Measurements from ENCODE around the gene HEXA.
A peak's percentile ranks its signal among the peaks of the same experiment; 100 is the strongest.

HEXA gene

DNA sequence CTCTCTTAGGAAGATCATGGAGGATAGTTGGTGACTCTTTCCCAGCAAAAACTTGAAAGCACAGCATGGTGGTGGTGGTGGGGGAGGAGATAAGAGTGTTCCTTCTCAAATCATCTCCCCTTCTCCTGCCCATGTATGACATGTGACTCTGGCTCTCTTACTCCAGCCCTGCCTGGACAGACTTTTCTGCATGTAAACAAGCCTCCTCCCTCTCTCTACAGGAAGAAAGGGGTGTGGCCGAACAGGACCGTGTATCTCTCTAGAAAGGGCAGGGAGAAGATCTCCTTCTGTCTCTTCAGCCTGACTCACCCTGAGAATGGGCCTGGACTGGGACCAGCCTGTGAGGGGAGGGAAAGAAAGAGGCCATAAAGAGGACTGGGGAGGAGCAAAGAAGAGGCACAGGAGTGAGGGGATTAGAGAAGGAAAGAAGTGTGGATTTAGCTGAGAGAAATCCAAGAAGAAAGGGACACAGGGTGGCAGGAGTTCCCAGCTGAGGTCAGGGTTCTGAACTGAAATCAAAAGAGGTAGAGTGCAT is 57.3 kb downstream of the HEXA start:
- no peak for DNase-seq

DNA sequence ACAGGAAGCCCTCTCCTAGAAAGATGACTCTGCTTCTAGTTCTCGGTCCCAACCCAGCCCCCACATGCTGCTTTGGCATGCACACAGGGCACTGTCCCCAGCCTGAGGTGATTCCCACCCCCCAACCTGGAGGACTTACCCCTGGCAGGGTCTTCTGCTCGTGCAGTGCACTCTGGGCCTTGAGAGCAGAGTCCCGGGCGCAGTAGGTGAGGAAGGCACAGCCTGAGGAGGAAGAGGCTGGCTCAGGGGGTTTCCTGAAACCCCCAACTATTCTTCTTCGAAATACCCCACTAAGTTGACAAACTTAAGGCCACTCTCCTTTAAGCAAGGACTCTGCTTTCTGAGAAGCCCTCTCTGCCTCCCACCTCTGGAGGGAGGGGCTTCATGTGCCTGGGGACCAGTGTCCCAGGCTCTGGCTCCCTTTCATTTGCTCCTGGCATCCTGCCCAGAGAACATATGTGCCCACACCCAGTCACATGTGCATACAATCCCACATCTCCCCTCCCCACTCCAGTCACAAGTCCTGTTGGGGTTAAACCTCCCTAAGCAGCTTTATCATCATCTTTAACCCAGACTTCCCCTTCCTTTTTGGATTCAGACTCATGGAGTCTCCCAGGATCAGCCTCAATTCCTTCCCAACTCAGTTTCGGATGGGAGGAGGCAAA is 60.0 kb downstream of the HEXA start:
- DNase-seq = no peak

DNA sequence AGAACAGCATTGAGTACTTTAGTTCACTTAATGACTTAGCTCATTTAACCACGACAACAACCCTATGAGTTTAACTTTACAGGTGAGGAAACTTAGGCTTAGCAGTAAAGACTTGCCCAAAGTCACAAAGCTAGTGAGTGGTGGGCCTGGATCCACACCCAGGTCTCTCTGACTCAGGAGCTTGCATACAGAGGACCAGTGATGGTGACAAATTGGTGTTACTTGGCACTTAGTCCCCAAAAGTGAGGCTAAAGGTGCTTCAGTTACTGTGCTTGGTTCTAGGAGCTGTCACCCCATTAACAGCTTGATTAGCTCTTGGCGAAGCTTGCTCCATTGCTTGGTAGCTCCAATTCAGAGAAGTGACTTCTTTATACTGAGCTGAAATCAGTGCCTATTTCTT is 61.9 kb downstream of the HEXA start:
- DNase-seq = no peak

DNA sequence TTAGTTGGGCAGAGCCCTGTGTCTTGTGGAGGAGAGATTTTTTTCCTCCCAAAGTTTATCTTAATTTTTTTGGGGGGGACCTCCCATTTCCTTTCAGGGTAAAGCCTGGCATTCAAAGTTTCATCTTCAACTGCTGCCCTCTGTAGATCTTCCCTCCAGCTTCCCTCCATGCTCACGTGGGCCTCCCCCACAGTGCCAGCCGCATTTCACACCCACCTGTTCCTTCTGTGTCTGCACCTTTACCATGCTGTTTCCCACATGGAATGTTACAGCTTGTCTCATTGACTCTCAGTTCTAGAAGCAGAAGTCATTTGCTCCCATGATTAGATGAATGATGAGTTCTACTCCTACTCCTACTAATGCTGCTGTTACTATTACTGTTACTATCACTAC is 62.4 kb downstream of the HEXA start:
- DNase-seq = no peak

DNA sequence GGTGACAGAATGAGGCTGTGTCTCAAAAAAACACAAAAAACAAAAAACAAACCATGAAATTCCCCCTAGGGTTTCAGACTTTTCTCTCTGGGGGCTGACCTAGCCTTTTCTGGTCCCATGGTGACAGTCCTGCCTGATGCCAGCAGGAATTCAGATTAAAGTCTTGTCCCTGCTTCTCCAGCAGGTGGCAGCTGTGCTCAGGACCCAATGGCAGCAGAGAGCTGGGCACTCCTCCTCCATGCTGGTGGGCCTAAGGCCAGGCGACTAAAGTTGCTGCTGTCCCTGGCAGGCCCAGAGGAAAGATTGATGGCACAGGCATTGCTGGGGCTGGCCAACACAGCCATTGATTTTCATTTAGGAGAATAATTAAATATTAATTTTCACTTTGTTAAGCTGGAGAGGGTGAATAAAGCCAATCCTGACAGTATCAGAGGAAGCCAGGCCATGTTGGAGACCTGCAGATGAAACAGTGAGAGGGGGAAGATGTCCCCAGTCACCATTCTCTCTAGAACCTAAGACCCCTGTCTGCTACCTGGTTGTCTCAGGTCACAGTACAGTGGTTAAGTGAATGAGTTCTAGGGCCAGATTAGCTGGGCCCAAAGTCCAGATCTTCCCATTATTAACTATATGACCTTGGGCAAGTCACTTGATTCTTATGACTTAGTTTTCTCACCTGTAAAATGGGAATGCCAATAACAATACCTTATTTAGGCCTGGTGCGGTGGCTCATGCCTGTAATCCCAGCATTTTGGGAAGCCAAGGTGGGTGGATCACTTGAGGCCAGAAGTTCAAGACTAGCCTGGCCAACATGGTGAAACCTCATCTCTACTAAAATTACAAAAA is 63.0 kb downstream of the HEXA start:
- DNase-seq = peak; percentile 75

DNA sequence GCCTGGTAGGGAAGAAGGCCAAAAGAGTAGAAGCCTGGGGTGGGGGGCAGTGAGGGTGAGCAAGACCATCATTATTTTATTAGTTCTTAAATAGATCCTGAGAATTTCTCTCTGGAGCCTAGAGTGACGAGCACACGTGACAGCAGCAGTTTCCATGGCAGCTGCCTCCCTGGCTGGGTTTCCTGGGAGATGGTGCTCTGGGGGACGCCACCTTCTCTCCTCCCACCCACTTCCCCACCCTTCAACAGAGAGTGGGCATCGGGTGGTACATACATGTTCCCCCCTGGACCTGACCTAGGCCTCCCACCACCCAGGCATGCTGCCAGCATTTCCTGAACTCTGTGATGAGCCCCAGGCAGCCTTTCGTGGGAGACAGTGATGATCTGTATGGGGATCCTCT is 68.8 kb downstream of the HEXA start:
- no peak for DNase-seq

DNA sequence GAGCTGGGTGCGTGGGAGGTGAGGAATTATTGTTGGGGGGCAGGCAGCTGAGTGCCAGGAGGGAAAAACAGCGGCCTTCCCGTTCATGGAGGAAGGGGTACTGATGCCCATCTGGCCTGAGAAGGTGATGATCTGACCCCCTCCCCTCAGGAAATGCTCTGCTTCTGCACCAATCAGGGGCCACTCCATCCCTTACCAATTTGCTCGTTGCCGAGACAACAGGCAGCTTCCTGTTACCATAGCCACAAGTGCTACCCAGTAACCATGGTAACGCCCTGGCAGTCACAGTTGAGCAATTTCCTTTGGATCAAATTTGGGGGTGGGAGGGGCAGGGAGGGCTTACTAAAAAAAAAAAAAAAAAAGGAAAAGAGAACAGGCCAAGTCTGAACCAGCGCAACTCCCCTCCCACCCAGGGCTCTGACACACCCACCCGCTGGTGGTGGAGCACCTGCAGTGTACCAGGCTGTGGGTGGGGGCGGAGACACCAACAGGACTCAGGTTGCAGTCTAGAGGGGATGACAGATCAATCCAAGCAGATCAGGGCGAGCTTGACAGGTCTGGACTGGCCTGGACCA is 69.5 kb downstream of the HEXA start:
- DNase-seq = peak; percentile 49

DNA sequence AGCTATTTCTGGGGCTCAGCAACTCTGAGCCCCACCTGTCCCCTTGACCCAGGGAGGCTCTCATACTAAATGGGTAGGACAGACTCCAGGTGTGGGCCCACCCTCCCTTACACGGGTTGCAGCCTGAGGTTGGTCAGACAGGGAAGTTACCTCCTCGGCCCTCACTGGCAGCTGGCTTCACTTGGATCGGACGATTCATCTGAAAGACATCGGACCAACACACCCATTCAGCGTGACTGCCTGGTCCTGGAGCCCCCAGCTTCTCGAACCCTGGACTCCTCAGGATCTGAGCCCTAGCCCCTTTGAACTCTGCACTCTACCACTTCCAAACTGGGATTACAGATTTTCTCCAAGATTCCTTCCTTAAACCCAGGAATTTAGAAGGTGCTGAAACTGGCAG is 71.2 kb downstream of the HEXA start:
- DNase-seq = peak; percentile 39

DNA sequence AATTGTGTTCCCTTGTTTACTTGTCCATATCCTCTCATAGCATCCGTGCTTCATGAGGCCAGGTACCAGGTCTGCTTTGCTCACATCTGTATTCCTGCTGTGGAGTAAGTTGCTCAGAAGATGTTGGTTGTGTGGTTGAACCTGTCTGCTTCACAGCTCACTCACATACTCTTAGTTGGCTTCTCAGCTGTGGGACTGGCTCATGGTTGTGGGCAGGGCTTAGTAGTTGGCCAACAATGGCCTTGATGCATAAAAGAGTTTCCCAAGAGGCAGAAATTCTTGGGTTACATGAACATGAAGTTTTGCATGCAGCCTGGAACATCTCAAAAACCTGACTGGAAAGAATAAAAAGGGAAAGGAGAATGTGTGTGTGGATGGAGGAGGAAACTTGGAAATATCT is 72.9 kb downstream of the HEXA start:
- DNase-seq = peak; percentile 20
